ENCODE data around the gene GNS.
A peak's percentile ranks its signal among the peaks of the same experiment; 100 is the strongest.

Gene GNS

DNA sequence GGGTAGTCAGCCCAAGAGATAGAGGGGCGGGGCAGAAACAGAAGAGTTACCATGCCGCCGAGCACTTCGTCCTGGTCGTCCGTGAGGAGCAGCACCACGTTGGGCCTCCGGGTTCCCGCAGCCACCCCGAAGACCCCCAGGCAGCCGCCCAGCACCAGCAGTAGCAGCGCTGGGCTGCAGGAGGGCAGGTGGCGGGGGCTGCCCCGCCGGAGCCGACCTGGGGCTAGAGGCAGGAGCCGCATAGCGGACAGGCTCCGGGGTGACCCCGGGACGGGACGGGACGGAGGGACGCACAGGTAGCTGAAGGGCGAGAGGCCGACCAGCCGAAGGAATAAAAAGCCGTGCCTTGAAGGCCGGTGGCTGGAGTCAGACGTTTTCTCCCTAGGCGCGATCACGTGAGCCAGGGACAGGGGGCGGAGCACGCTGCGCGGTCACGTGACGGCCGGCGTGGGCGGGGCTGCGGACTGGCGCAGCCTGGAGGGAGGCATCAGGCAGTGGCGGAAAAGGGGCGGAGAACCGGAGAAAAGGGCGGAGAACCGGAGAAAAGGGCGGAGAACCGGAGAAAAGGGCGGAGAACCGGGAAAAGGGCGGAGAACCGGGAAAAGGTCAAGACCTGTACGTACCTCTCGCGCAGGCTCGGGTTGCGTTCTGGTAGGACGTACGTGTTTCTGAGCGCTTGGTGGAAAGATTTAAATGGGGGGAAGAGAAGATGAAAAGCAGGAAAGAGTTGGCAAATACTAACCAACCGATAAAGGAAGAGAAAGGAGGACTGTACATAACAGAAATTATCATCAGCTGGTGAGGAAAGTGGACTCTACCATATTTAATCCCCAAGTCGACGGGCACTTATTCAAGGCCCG is at the start of gene GNS:
Gene GNS, minus strand, starts transcription at position 372 of the 860 bp plus-strand sequence. Its CDS starts 130 bp downstream, at position 242.
- peak; percentile 90 to 97 for DNase-seq (ENCODE audit: low read depth in 2 of 2)

DNA sequence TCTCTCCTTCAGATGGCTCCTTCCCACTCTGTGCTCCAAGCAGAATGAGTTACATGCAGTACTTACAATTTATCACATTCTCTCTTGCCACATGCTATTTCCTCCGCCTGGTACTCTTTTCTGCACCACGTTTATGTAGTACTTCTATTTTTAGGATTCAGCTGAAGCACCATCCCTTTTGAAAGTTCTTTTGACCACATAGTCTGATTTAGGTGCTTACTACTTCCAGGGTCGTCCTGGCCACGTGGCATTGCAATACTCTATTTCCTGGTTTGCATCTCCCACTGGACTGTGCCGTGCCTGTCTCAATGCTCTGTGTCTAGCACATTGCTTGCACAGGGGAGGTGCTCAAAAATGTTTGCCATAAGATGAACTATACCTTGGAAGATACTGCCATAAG is 48.9 kb upstream of the GNS start:
- DNase-seq (ENCODE audit: low read depth in 2 of 2), result no peak

DNA sequence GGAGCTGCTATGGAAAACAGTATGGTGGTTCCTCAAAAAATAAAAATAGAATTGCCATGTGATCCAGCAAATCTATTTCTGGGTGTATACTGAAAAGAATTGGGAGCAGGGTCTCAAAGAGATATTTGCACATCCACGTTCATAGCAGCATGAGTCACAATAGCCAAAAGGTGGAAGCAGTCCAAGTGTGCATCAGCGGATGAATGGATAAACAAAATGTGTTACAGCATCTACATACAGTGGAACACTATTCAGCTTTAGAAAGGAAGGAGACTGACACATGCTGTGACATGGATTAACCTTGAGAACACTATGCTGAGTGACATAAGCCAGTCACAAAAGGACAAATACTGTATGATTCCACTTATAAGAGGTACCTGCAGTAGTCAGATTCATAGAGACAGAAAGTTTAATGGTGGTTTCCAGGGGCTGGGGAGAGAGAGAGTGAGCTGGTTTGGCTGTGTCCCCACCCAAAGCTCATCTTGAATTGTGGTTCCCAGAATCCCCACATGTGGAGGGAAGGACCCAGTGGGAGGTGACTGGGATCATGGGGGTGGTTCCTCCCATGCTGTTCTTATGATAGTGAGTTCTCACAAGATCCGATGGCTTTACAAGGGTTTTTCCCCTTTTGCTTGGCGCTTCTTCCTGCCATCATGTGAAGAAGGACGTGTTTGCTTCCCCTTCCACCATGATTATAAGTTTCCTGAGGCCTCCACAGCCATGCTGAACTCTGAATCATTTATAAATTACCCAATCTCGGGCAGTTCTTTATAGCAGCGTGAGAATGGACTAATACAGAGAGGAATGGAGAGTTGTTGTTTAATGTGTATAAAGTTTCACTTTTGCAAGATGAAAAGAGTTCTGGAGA is 47.6 kb upstream of the GNS start:
- DNase-seq (ENCODE audit: low read depth in 2 of 2), result no peak

DNA sequence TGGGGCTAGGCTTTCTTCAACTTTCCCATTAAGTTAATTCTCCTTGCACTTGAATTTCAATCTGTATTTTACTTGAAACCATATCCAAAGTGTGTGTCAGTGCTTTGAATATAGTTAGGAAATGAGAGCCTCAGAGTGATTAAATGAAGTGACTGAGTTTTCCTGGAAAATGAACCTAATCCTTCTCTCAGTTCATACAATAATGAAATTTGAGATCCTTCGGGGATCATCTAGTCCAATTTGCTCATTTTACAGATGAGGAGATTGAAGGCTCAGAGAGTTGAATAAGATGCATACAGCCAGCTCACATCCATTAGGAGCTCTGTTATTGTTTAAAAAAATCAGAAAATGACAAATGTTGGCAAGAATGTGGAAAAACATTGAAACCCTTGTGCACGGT is 47.0 kb upstream of the GNS start:
- no peak for DNase-seq (ENCODE audit: low read depth in 2 of 2)

DNA sequence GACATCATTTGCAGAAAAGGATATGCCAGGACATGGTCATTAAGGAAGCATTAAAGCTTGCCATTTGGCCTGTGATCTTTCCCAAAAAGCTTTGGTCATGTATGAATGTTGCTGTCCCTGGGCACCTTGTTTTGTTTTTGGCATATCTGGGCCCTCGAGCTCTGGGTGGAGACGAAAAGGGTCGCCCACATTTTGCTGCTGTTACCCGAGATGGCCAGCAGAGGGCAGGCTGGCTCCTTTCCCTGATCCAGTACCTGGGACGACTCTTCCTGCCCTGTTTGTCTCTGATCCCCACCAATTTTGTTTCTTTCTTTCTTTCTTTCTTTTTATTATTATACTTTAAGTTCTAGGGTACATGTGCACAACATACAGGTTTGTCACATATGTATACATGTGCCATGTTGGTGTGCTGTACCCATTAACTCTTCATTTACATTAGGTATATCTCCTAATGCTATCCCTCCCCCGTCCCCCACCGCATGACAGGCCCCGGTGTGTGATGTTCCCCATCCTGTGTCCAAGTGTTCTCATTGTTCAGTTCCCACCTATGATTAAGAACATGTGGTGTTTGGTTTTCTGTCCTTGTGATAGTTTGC is 43.1 kb upstream of the GNS start:
- peak in 1 of 2 donors; percentile 40 for DNase-seq (ENCODE audit: low read depth in 2 of 2)

DNA sequence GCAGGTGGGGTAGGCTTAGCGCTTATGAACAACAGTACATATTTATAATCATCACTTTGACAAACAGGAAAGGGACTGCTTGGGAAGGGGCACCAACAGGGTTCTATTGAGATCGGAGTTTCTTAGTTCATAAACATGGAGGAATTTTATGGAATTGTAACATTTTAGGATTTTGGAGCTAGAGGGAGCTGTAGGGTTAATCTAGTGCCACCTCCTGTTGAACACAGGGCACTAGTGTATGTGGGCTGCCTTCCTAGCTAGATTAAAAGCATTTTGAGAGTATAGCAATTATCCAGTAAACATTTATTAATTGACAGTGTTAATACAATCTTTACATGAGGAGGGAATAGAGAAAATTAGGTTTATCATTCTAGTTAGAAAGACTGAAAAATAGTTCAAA is 42.2 kb upstream of the GNS start:
- DNase-seq (ENCODE audit: low read depth in 2 of 2), result no peak

DNA sequence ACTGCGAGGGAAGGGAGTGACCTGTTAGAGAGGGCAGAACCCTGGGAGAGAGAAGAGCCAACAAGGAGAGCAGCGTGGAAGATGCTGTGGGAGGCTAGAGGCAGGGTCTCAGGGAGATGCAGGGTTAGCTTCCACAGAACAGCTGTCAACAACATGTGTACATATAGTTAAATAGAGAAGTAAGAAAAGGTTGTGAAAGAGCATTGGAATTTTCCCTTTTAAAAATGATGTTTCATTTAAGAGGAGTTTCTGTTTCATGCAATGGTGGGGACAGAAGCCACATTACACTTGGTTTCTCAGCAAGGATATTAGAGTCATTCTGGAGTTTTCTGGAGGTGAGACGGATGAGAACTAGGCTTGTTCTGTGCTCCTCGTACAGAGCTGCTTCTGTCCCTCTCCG is 41.4 kb upstream of the GNS start:
- no peak for DNase-seq (ENCODE audit: low read depth in 2 of 2)

DNA sequence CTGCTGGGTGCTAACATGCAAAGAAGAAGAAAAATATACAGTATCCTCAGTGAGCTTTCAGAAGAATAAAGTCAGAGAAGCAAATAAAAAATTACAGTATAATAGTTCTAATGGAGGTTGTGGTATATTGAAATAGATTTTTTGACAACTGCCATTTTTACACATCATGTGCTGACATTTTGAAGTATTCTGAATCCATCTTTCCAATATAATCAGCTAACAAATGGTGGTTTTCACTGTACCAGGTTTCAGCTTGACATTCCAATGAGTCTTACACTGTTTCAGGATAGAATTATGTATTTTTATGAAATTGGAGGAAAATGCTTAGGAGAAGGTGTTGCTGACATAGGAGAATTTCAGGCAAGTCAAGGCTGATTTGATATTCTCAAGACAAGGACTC is 39.0 kb upstream of the GNS start:
- no peak for DNase-seq (ENCODE audit: low read depth in 2 of 2)

DNA sequence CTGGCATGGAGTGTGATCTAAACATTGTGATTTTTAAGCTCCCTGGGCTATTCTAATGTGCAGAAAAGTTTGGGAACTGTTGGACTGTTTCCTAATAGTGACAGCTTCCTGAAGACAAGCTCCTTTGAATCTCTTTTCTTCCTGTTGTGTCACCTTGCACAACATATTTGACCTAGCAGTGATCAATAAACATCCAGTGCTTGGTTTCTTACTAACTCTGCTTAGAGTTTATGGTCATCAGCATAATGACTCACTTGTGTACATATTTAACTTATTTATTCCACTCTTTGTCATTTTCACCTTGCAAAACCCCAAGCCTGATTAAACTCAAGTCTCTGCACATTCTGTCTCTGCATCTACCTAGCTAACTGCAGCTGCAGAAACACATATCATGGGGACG is 38.0 kb upstream of the GNS start:
- no peak for DNase-seq (ENCODE audit: low read depth in 2 of 2)

DNA sequence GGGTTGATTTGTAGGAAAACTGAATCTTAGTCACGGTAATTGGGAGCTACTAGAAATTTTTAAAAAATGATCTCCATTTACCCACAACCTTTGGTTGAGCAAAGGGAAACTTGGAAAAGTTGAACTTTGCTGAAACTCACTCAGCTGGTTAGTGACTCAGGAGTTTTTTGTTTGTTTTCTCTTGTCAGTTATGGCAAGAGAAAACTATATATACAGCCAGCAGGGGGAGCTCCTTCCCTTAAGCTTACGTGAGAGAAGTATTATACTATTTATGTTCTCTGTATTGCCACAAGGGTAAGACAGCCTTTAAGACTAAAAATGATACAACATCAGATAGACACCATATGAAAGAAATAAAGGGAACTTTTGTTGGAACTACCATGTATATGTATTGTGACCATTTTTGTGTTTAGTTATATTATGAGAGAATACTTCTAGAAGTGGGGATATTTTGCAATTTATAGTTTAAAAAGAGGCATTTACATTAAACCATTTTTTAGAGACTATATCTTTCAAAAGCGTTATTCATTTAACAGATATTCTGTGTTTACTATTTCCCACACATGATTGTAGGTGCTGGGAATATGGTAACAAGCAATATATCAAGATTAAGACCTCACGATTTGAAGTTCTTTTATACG is 37.1 kb upstream of the GNS start:
- DNase-seq (ENCODE audit: low read depth in 2 of 2), result peak; percentile 20 to 23

DNA sequence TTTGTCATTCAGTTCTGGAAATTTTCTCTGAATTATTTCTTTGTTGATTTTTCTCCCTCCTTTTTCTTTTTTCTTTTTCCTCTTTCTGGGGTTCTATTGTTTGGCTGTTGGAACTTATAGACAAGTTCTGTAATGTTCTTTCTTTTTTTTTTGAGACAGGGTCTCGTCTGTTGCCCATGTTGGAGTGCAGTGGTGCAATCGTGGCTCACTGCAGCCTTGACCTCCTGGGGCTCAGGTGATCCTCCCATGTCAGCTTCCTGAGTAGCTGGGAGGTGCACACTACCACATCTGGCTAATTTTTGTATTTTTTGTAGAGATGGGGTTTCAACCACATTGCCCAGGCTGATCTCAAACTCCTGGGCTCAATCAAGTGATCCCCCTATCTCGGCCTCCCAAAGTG is 35.1 kb upstream of the GNS start:
- DNase-seq (ENCODE audit: low read depth in 2 of 2), result no peak

DNA sequence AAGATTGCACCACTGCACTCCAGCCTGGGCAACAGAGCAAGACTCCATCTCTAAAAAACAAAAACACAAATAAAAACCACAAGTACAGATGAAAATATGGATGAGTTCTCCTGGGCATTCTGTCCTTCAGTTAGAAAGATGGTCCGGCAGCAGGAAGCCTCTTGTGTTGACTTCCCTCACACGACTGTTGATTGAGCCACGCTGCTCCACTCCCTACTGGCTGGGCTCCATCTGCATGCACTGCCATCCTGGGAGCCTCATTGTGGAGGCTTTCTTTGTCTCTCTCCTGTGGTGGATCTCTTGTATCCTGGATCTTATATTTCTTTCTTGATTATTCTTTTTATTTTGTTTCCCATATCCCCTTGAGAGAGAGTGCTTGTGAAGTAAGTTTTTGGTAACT is 34.4 kb upstream of the GNS start:
- DNase-seq (ENCODE audit: low read depth in 2 of 2), result no peak

DNA sequence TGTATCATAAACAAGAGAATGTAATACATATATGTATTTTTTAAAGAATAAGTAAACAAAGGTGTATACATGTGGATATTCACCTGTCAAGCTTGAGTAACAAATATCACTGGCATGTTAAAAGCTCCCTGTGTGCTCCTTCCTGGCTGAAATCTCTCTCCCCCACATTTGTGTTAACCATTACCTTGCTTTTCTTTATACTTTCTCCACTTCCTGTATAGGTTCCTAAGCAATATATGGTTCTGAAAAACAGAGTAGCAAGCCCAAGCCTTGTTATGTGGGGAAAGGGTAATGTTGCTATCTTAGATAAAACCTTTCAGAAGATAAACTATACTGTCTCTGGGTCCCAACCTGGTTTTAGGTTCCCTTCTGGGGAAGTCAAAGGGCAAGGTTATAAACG is 32.9 kb upstream of the GNS start:
- DNase-seq (ENCODE audit: low read depth in 2 of 2), result no peak

DNA sequence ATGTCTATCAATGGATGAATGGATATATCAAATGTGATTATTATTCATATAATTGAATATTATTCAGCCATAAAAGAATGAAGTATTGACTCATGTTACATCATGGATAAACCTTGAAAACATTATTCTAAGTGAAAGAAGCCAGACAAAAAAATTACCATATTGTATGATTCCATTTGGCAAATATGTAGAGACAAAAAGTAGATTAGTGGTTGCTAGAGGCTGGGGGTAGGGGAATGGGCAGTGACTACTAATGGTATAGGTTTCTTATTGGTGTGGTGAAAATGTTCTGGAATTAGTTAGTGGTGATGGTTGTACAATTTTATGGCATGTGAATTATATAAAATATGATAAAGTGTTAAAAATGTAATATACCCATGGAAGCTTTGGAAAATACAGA is 31.8 kb upstream of the GNS start:
- DNase-seq (ENCODE audit: low read depth in 2 of 2), result no peak

DNA sequence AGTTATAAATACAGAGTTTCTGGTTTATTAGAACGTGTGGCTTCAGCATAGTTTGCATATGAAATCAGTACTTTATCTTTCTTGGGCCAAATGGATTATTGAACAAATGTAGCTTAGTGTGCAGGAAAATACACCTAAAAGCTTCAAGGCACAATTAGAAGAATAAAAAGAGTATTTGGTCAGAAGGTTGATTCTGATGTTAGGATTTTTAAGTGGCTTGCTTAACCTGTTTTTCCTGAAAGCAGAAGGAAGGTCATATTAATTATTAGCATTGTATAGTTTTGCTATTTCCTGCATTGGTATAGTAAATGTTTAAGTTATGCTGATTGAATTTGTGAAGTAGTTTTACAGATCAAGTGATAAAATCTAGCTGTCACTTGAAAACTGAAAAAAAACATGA is 31.0 kb upstream of the GNS start:
- DNase-seq (ENCODE audit: low read depth in 2 of 2), result no peak

DNA sequence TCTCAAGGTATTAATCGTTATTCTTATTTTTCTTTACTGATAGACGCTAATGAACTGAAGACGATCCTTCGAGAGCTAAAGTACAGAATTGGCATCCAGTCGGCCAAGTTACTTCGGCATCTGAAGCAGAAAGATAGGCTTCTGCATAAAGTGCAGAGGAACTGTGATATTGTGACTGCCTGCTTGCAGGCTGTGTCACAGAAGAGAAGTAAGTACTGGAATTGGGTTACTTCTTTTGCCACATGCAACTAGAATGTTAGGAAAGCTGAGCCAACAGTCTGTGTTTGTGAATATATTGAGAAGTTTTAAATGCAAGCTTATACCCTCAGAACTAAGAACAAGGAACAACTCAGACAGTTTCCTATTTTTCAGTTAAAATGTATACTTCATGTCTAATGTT is 26.6 kb upstream of the GNS start:
- DNase-seq (ENCODE audit: low read depth in 2 of 2), result no peak

DNA sequence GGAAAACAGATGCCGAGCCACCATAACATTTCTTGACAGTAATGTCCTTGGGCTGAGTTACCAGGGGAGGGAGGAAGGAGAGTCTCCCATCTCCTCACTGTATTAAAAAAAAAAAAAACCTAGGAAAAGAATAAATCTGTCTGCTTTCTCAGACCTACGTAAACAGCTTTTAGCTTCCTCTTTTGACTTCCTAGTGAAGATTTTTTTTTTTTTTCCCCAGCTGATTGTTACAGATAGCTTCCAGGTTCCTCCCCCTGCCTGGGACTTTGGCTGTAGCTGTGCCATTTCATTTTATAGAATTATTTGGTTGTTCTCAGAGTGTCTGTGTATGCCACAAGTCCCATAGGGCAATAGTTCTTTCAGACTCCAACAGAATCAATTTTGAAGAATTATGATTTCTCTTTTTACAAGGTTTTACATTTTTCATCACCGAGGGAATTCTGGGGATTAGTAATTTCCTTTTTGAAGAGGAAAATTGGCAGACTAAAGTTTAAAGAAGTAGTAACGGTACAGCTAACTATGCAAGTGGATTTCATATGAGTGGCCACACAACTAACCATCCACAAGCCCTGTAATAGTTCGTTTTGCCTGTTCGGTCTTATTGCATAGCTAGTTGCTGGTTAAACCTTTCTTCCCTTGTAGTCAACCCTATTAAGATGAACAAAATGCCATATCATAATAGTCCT is 23.1 kb upstream of the GNS start:
- DNase-seq (ENCODE audit: low read depth in 2 of 2), result no peak

DNA sequence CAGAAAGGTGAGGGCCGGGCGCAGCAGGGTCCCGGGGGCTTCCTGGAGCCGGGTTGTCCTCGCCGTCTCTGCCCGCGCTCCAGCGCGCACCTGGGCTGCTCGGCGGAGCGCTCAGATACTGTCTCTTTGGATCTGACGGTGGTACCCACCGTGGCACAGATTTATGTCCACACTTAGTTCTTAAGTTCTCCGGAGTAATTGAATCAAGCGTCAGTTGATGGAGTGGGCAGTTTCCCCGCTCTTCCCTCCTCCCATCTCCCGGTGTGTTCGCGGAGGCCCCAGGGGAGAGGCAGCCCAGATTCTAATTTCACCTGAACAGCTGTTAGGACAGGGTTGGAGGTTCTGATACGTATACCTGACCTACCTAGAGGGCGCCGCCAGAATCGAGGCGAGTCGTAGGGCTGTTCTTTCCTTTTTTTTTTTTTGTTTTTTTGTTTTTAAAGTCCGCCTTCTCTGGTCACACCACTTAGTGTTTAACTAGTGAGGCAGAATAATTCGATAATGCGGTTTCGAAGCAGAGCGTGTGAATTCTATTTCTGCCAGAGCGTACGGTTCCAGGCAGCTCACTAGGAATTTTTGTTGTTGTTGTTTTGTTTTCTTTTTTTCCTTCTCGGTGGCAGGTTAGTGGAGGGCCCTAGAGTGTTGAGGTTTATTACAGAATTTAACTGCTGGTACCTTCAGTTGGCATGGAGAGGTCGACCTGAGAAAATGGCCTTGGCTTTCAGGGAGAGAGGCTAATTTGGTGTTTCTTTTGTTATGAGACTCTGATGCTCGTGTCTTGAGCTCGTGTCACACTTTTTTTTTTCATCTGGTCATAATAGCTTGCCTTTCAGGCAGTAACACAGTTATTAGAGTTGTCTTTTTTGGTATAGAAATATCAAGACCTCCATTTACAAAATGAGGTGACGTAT is 22.3 kb upstream of the GNS start:
- no peak for DNase-seq (ENCODE audit: low read depth in 2 of 2)

DNA sequence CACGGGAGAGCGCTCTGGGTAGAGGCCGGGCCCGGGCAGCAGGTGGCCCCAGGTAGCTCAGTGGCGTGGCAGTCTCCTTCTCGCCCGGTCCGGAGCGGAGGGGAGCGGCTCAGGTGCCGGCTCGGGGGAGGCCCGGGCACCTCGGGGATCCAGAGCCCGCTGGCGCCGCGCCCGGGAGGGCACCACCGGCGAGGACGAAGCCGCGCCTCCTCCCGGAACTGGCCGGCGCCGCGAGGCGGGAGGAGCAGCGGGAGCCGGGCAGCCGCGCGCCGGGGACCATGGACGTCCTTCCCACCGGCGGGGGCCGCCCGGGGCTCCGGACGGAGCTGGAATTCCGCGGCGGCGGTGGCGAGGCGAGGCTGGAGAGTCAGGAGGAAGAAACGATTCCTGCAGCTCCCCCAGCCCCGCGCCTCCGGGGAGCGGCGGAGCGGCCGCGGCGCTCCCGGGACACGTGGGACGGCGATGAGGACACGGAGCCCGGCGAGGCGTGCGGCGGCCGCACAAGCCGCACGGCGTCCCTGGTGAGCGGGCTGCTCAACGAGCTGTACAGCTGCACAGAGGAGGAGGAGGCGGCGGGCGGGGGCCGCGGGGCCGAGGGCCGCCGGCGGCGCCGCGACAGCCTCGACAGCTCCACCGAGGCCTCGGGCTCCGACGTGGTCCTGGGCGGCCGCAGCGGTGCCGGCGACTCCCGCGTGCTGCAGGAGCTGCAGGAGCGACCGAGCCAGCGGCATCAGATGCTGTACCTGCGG is 21.5 kb upstream of the GNS start:
- DNase-seq (ENCODE audit: low read depth in 2 of 2), result peak in 1 of 2 donors; percentile 5

DNA sequence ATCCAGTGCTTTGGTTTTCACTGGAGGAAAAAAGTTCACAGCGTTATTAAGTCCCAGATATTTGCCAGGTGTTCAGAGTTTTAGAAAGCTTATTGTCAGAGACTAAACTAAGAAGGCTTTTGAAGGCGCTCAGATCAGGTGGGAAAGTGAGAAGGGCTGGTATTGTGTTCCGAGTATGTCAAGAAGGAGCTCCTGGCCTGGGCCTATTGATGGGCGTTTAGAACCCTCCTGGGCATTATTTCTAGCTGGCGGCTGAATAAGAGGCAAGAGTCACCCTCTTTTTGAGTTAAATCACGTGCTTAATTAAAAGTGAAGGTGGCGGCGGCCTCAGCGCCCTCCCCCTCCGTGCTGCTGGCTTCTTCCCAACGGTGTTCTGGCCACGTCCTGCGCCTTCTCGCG is 20.9 kb upstream of the GNS start:
- DNase-seq (ENCODE audit: low read depth in 2 of 2), result no peak
